GM12864 (cell line): ENCODE data around the gene HOXB9.

ENCODE experiments used
- DNase-seq: peaks from one replicate; pipeline ENCODE4 v3.0.0-alpha.2; 2011; ENCODE audit warnings: low read depth
- H3K4me3 ChIP-seq: 2 replicates; pipeline ENCODE4 v1.5.1; 2011; ENCODE audit warnings: mild to moderate bottlenecking, low read depth, low read length, control low read depth
- TF ChIP-seq, protein P1 (sequence below): IDR thresholded peaks from 2 replicates; pipeline ENCODE4 v1.5.1; 2011; ENCODE audit warnings: low read depth, mild to moderate bottlenecking, moderate library complexity, low read length, control low read depth, inconsistent platforms; ENCODE audit errors: missing control alignments

HOXB9 gene

DNA sequence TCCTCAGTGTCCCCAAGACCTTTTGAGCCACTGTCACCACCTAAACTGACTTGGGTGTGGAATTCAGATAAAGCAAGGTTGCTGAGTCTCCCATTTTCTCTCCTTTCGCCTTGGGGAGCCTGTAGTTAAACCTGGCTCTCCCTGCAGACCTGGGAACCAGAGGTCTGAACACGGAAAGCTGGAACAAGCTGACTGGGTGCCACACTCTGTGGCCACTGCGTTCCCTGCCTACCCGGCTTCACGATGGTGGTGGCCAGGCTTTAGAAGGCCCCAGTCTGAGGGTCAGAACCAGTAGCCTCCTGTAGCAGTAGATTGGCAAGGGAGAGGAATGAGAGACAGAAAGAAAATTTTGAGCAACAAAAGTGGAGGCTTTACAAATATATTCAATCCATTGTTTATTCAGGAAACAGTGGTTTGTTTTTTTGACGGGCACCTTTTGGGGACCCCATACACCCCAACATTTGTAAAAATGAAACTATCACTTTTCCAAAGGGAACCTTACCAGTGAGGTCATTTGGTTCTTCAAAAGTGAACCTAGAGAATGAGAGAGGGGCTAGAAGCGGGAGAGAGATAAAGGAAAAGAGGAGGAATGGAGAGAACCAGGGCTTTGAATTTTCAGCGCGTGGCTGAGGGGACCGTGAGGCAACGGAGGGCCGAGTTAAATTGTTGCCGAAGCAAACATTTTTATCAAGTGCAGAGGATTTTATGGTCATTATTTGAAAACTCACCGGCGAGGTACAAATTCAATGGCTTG, 9.3 kb downstream of the HOXB9 start:
- TF ChIP-seq, protein P1, sequence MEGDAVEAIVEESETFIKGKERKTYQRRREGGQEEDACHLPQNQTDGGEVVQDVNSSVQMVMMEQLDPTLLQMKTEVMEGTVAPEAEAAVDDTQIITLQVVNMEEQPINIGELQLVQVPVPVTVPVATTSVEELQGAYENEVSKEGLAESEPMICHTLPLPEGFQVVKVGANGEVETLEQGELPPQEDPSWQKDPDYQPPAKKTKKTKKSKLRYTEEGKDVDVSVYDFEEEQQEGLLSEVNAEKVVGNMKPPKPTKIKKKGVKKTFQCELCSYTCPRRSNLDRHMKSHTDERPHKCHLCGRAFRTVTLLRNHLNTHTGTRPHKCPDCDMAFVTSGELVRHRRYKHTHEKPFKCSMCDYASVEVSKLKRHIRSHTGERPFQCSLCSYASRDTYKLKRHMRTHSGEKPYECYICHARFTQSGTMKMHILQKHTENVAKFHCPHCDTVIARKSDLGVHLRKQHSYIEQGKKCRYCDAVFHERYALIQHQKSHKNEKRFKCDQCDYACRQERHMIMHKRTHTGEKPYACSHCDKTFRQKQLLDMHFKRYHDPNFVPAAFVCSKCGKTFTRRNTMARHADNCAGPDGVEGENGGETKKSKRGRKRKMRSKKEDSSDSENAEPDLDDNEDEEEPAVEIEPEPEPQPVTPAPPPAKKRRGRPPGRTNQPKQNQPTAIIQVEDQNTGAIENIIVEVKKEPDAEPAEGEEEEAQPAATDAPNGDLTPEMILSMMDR = no peak
- no peak for DNase-seq
- H3K4me3 ChIP-seq = no peak overlapping the region

DNA sequence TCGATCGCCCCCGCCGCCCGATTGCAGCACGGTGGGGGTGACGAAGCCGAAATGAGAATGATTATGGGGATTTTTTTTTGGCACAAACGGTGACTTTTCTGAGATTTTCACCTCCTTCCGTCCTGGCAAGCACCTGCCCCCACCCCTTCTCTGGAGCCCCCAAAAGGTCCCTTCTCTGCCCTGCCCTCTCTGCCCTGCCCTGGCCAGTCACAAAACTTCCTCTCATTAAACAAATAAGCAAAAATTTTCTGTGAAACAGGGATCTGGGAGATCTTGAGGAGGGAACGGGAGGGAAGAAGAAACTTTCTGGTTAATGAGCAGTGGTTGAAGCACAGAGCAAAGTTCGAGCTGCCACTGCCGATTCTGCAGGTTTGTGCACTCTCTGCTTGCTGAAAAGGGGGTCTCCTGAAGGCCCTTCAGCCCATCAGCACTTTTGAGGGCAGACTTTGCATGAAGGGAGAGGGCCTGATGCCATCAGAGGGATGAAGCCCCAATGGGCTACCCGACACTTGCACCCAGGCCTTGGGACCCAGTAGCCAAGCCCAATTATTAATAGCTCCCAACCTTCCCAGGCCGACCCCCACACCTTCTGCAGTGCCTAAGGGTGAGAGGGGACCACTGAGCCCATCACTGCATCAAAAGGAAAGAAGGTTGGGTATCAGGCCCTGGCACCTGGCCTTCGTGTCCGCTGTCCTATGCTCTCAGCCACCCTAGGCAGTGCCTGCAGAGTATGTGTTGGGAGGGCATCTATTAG, 10.0 kb downstream of the HOXB9 start:
- no peak overlapping the region for H3K4me3 ChIP-seq
- no peak for DNase-seq
- TF ChIP-seq, protein P1 = no peak

DNA sequence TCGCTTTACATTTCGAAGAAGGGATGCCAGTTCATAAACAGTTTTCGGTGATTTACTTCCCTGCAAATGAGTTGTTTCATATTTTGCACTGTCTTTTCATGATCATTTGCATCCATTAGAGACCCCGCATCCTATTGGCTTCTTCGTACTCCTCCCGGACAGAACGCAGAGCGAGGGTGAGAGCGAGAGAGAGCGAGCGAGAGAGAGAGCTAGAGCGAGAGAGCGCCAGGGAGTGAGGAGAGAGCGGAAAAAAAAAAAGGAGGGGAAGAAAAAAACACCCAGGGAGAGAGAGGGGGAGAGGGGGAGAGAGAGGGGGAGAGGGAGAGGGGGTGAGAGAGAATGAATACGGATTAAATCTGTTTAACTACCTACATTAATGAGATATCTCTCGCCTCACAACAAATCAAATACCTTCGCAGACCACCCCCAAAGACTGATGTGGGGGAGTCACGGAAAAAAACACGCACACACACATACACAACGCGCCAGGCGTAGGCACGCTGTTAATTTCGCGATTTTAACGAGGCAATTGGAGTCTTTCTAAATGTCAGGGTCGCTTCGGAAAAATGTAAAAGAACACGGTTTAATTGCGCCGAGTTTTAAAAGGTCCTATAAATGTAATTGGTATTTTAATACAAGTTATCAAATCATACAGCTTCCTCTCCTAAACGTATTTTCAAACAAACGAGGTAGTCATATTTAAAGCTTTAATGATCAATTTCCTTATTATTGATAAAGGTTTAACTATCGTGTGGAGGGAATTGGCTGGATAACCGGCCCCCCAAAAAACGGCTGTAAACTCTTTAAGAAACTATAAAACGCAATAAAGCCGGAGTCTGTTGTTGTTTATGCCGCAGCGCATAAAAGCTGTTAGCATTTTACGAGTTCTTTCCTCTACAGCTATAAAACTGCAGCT, 10.9 kb downstream of the HOXB9 start, which contains the start of gene HOXB8:
TSS of gene HOXB8 (minus strand) at position 246 of the 916 bp plus-strand sequence. CDS start 588 bp downstream, outside the sequence.
- TF ChIP-seq, protein P1 = no peak

DNA sequence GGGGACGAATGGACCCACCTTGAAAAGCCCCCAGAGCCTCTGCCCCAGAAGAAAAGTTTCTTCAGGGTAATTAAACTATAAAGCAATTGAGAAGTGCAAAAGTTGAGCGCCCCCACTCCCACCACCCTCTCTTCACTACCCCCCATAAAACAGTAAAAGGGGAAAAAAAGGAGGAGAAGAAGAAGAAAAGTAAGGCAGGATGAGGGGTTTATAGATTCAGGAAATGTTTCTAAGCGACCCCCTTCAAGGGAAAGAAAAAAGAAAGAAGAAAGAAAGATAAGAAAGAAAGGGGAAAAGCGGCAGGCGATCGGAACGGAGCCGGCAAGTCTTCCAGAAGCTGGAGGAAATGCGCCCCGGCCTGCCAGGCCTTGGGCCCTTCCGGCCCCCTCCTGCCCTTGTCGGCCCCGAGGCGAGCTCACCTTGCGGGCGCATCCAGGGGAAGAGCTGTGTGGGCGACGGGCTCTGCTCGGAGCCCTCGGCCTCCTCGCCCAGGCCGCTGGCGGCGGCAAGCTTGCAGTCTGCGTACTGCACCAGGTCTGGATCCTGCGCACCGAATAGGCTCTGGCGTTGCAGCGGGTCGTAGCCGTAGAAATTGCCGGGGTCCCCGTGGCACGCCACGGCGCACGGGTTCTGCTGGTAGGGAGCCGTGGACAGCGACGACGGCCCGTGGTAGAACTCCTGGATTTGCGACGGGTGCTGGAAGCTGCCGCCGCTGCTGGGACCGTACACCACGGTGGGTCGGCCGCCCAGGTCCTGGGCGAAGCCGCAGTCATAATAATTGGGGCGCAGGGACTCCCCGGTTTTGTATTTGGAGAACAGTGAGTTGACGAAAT, 12.1 kb downstream of the HOXB9 start:
- no peak for DNase-seq
- TF ChIP-seq, protein P1 = no peak
- H3K4me3 ChIP-seq = no peak overlapping the region

More for the DNA sequence above, 10.9 kb downstream of the HOXB9 start, which contains the start of gene HOXB8:
- H3K4me3 ChIP-seq = no peak within 1 kb of the TSS
- DNase-seq = no peak

DNA sequence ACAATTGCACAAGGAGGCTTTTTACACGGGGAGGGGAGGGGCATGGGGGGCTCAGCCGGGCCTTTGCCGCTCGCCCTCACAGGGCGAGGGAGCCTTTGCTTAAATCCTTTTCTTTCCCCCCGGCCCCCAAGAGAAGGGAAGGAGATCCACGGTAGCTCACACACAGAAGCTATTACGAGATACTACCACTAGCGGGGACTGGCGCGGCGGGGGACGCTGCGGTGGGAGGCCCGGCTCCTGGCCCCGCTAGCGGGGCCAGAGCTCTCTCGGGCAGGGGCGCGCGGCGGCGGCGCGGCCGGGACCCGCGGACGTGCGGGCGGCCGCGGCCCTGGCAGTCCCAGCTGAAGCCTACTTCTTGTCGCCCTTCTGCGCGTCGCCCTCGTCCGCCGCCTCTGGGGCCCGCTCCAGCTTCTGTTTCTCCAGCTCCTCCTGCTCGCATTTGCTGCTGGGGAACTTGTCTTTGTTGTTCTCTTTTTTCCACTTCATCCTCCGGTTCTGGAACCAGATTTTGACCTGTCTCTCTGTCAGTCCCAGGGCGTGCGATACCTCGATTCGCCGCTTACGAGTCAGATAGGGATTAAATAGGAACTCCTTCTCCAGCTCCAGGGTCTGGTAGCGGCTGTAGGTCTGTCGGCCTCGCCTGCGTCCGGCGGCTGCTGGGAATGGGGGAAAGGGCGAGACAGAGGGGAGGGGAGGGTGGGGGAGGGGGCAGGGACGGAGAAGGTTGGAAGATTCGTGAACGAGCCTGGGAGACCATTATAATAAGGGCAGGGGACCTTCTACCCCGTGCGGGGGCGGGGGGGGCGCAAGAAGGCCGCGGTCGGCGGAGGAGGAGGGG, 13.1 kb downstream of the HOXB9 start:
- peak overlapping the region; percentile 34 for H3K4me3 ChIP-seq
- TF ChIP-seq, protein P1 = peak; percentile 29
- no peak for DNase-seq
